RWPE1 (cell line): Measurements from ENCODE around the gene MICU1.

ENCODE experiments used
- CTCF ChIA-PET: fragments of 350-600 bp; sonication (Branson Sonifier 250); formaldehyde crosslinking; extraction: SDS; loops from one replicate; lab custom pipeline; 2021; lab: Yijun Ruan, JAX
- POLR2A ChIA-PET: fragments of 400-600 bp; formaldehyde crosslinking; extraction: SDS; loops from one replicate; lab custom pipeline; 2020; ENCODE audit warnings: antibody characterized with exemption; ENCODE audit not compliant: low non-redundant PET; lab: Yijun Ruan, JAX
- DNase-seq: peaks from one replicate; pipeline ENCODE4 v3.0.0; 2012; ENCODE audit warnings: low spot score
- H3K27ac ChIP-seq: fragments of 450-650 bp; 2 replicates; pipeline ENCODE4 v1.5.1; 2017
- TF ChIP-seq, protein P1 (sequence below): fragments of 450-650 bp; conservative IDR thresholded peaks from 2 replicates; pipeline ENCODE4 v1.5.1; 2017; ENCODE audit warnings: low read depth, mild to moderate bottlenecking

Gene MICU1

DNA sequence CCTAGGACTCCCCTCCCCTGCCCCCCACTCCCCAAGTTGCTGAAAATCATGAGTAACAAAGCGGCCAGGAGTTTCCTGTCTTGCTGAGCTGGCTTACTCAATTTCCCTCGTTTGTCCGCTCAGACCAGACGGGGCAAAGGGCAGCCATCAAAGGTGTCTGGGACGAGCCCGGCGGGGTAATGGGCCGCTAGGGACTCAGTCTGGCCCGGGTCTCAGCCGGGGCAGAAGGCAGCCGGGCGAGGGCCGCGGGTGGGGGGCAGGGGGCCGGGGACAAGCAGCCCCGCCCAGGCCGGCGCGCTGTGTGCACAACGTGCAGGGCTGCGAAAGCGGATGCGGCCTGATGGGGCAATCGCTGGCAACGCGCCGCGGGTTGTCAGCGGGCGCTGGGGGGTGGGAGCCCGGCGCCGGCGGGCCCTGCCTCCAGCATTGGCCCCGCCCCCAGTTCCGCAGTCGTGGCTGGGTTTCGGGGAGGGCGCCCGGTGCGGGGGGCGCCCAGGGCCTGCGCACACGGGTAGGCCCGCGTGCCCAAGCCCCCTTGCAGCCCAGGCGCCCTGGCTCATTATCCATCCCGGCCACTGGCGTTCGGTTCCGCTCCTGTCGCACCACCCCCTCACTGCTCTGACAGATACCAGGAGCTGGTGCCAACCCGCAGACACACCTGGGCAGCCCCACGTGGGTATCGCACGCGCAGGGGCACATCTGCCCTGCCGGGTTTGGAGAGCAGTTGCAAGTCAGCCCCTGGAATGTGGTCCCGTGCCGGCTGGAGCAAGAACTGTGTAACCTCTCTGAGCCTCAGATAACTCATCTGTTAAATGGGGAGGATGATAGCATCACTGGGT is 306.2 kb downstream of the MICU1 start:
- ChIA-PET CTCF (interaction anchor here (0.5 to 1.7 kb wide), 7 partner anchors 9 to 719 kb away, joined by 3 to 6 read pairs (median 3); no protein-coding TSS in a partner anchor), POLR2A (interaction anchor here (0.6 to 3.6 kb wide), 9 partner anchors 11 to 101 kb away, joined by 3 to 86 read pairs (median 12); partner anchors contain the start of gene DDIT4)
- TF ChIP-seq, protein P1, sequence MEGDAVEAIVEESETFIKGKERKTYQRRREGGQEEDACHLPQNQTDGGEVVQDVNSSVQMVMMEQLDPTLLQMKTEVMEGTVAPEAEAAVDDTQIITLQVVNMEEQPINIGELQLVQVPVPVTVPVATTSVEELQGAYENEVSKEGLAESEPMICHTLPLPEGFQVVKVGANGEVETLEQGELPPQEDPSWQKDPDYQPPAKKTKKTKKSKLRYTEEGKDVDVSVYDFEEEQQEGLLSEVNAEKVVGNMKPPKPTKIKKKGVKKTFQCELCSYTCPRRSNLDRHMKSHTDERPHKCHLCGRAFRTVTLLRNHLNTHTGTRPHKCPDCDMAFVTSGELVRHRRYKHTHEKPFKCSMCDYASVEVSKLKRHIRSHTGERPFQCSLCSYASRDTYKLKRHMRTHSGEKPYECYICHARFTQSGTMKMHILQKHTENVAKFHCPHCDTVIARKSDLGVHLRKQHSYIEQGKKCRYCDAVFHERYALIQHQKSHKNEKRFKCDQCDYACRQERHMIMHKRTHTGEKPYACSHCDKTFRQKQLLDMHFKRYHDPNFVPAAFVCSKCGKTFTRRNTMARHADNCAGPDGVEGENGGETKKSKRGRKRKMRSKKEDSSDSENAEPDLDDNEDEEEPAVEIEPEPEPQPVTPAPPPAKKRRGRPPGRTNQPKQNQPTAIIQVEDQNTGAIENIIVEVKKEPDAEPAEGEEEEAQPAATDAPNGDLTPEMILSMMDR, result no peak
- DNase-seq, result peak; percentile 94
- peak overlapping the region; percentile 100 for H3K27ac ChIP-seq

DNA sequence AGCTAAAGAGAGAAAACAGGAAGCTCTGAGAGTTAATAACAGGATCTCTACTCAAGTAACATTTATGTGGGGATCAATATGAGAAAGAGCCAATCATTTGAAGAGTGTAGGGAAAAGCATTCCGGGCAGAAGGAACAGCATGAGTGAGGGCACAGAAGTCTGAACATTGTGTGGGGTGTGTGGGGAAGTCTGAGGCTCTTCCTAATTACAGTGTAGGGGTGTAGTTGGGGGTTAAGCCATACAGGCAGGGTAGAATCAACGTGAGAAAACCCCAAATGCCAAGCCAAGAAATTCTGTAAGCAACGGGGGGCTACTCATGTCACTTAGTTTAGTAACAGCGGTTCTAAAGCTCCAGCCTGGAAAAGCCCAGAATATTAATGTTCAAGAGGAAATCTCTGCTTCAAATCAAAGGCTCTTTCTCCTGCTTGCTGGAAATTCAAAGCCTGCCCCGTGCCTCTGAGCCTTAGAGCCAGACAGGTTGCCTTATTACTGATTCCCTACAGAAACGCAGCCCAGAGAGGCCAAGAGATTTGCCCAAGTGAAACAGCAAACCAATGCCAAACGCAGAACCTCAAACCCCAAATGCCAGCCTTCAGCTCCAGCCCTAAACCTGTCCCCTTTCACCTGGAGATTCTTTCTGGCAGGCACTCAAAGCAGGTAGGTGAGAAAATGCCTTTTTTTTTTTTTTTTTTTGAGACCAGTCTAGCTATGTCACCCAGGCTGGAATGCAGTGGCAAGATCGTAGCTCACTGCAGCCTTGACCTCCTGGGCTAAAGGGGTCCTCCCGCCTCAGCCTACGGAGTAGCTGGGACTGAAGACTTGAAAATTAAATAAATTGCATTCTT is 307.2 kb downstream of the MICU1 start:
- ChIA-PET CTCF (interaction anchor here (0.5 to 1.4 kb wide), 2 partner anchors 18 to 77 kb away, joined by 3 to 6 read pairs; no protein-coding TSS in a partner anchor), POLR2A (interaction anchor here (0.6 to 2.9 kb wide), 5 partner anchors 10 to 37 kb away, joined by 3 to 18 read pairs (median 4); no protein-coding TSS in a partner anchor)
- TF ChIP-seq, protein P1, result no peak
- peak overlapping the region; percentile 100 for H3K27ac ChIP-seq
- DNase-seq, result no peak
